G401.6 (cell line): ENCODE data around the gene RCOR3.
"Not testable (repeated sequence)": the region's sequence is repeated elsewhere in the genome, so short reads cannot be mapped to it uniquely, and the experiment has no call there.

Experiments used
- FAIRE-seq: peaks from 2 replicates; lab custom pipeline; 2012; peaks lifted over from hg19 to GRCh38; lab: Jason Lieb, UNC

The RCOR3 gene

GRCh38 chr1:211340622-211341507, 81.7 kb downstream of the RCOR3 start:
- no peak for FAIRE-seq

- FAIRE-seq: no peak
Measured at GRCh38 chr1:211341999-211342398, 82.8 kb downstream of the RCOR3 start.

GRCh38 chr1:211343607-211344006, 84.4 kb downstream of the RCOR3 start:
- no peak for FAIRE-seq

- FAIRE-seq: no peak
Measured at GRCh38 chr1:211344152-211344618, 85.0 kb downstream of the RCOR3 start.

GRCh38 chr1:211345719-211346118, 86.6 kb downstream of the RCOR3 start:
- no peak for FAIRE-seq

GRCh38 chr1:211347077-211347844, 88.1 kb downstream of the RCOR3 start:
- no peak for FAIRE-seq

- no peak for FAIRE-seq
Measured at GRCh38 chr1:211348547-211348946, 89.4 kb downstream of the RCOR3 start.

- no peak for FAIRE-seq
Measured at GRCh38 chr1:211349741-211350140, 90.6 kb downstream of the RCOR3 start.

- not testable (repeated sequence) for FAIRE-seq
Measured at GRCh38 chr1:211352055-211352454, 92.9 kb downstream of the RCOR3 start.

GRCh38 chr1:211352465-211352864, 93.3 kb downstream of the RCOR3 start:
- FAIRE-seq: no peak

GRCh38 chr1:211352985-211353515, 93.9 kb downstream of the RCOR3 start:
- no peak for FAIRE-seq

- no peak for FAIRE-seq
Measured at GRCh38 chr1:211353562-211354212, 94.5 kb downstream of the RCOR3 start.

GRCh38 chr1:211355873-211356272, 96.7 kb downstream of the RCOR3 start:
- FAIRE-seq: no peak

GRCh38 chr1:211356723-211357407, 97.7 kb downstream of the RCOR3 start:
- FAIRE-seq: no peak

- FAIRE-seq: peak; percentile 94
Measured at GRCh38 chr1:211358685-211359084, 99.5 kb downstream of the RCOR3 start.

- no peak for FAIRE-seq
Measured at GRCh38 chr1:211359876-211360275, 100.7 kb downstream of the RCOR3 start.

- FAIRE-seq: no peak
Measured at GRCh38 chr1:211361202-211361601, 102.0 kb downstream of the RCOR3 start.
